ENCODE data around the gene MRPL53. TPM values are rescaled to one million over a fixed set of nuclear protein-coding genes. Genes with fewer than 3 reads are reported as not detected.

MRPL53 gene
- total and polyA plus RNA-seq, 2 experiments from 2014 or later: 18.5 to 71.0 TPM

GRCh38 chr2:74441170-74441689 is 31.2 kb downstream of the MRPL53 start:
- Histone ChIP-seq H3K9me3 (ENCODE audit: low read depth) (no peaks in the 10 kb centered on the region), H3K27me3 (replicated peaks; ENCODE audit: insufficient read depth) (no peaks in the 10 kb centered on the region), H3F3A (ENCODE audit: insufficient read depth) (0 out of 2 replicates have a peak, but pooled peaks cover 4% of the 10 kb centered on the region), H2AFZ (peak overlapping the region; percentile 86), H3K79me2 (ENCODE audit: insufficient read depth) (peaks cover 32% of the 10 kb centered on the region), H3K4me1 (ENCODE audit: insufficient read depth) (peaks cover 4% of the 10 kb centered on the region; the same call in 1 of the 2 replicates), H3K36me3 (ENCODE audit: low read depth) (no peaks in the 10 kb centered on the region), H3K27ac (no peak overlapping the region), H4K20me1 (ENCODE audit: insufficient read depth) (no peaks in the 10 kb centered on the region), H3K4me2 (ENCODE audit: unreplicated experiment) (peak overlapping the region; percentile 93), H3K9me2 (ENCODE audit: insufficient read depth) (no peaks in the 10 kb centered on the region), H3K9ac (peak overlapping the region; percentile 79; the same call in 1 of the 2 replicates), H3K4me3 (peak overlapping the region; percentile 42; the same call in 1 of the 2 replicates)
- DNase-seq: no peak
- TF ChIP-seq EZH2phosphoT487 (IDR thresholded peaks at IDR 0.05; ENCODE audit: insufficient read depth, low read depth): no peak
- no peak for TF ChIP-seq EZH2 (IDR thresholded peaks at IDR 0.05; ENCODE audit: insufficient read depth, poor library complexity, severe bottlenecking)
- WGBS, 2 experiments (ENCODE audit: low coverage in 1 of 2, low lambda C conversion rate in 2 of 2, missing lambda C conversion rate in 2 of 2): 16 to 21% methylated on average over 33 of the region's 33 CpGs
- in situ Hi-C loops (cut with MboI): no loop called here

- peak; percentile 93 for DNase-seq
- peak overlapping the region; percentile 34 for H3K27ac ChIP-seq
- peaks cover 32% of the 10 kb centered on the region for H3K79me2 ChIP-seq (ENCODE audit: insufficient read depth)
- H4K20me1 ChIP-seq (ENCODE audit: insufficient read depth): no peaks in the 10 kb centered on the region
- no peaks in the 10 kb centered on the region for H3K9me3 ChIP-seq (ENCODE audit: low read depth)
- WGBS, 2 experiments (ENCODE audit: low coverage in 1 of 2, low lambda C conversion rate in 2 of 2, missing lambda C conversion rate in 2 of 2): 8 to 14% methylated on average over 22 to 45 of the region's 45 CpGs
- peak overlapping the region; percentile 86 for H2AFZ ChIP-seq
- in situ Hi-C loops (cut with MboI): no loop called here
- H3K27me3 ChIP-seq (replicated peaks; ENCODE audit: insufficient read depth): no peaks in the 10 kb centered on the region
- H3K4me1 ChIP-seq (ENCODE audit: insufficient read depth): peaks cover 4% of the 10 kb centered on the region; the same call in 1 of the 2 replicates
- H3K9me2 ChIP-seq (ENCODE audit: insufficient read depth): no peaks in the 10 kb centered on the region
- H3F3A ChIP-seq (ENCODE audit: insufficient read depth): 0 out of 2 replicates have a peak, but pooled peaks cover 4% of the 10 kb centered on the region
- TF ChIP-seq EZH2phosphoT487 (IDR thresholded peaks at IDR 0.05; ENCODE audit: insufficient read depth, low read depth) (no peak), EZH2 (IDR thresholded peaks at IDR 0.05; ENCODE audit: insufficient read depth, poor library complexity, severe bottlenecking) (no peak)
- no peaks in the 10 kb centered on the region for H3K36me3 ChIP-seq (ENCODE audit: low read depth)
- H3K4me3 ChIP-seq: peak overlapping the region; percentile 79
- peak overlapping the region; percentile 93 for H3K4me2 ChIP-seq (ENCODE audit: unreplicated experiment)
- peak overlapping the region; percentile 79 for H3K9ac ChIP-seq
Observed at GRCh38 chr2:74440378-74441169, 31.9 kb downstream of the MRPL53 start.

- H3K36me3 ChIP-seq (ENCODE audit: low read depth): no peaks in the 10 kb centered on the region
- H3K27ac ChIP-seq: peak overlapping the region; percentile 34
- H3K9ac ChIP-seq: peak overlapping the region; percentile 79
- peak overlapping the region; percentile 79 for H3K4me3 ChIP-seq
- WGBS, 2 experiments (ENCODE audit: low coverage in 1 of 2, low lambda C conversion rate in 2 of 2, missing lambda C conversion rate in 2 of 2): 2% methylated on average over 12 to 14 of the region's 14 CpGs
- TF ChIP-seq EZH2phosphoT487 (IDR thresholded peaks at IDR 0.05; ENCODE audit: insufficient read depth, low read depth): no peak
- TF ChIP-seq EZH2 (IDR thresholded peaks at IDR 0.05; ENCODE audit: insufficient read depth, poor library complexity, severe bottlenecking): no peak
- no peaks in the 10 kb centered on the region for H4K20me1 ChIP-seq (ENCODE audit: insufficient read depth)
- 0 out of 2 replicates have a peak, but pooled peaks cover 4% of the 10 kb centered on the region for H3F3A ChIP-seq (ENCODE audit: insufficient read depth)
- no peaks in the 10 kb centered on the region for H3K9me3 ChIP-seq (ENCODE audit: low read depth)
- peaks cover 32% of the 10 kb centered on the region for H3K79me2 ChIP-seq (ENCODE audit: insufficient read depth)
- H2AFZ ChIP-seq: peak overlapping the region; percentile 86
- peak; percentile 81 for DNase-seq
- peaks cover 4% of the 10 kb centered on the region; the same call in 1 of the 2 replicates for H3K4me1 ChIP-seq (ENCODE audit: insufficient read depth)
- peak overlapping the region; percentile 93 for H3K4me2 ChIP-seq (ENCODE audit: unreplicated experiment)
- in situ Hi-C loops (cut with MboI): no loop called here
- H3K9me2 ChIP-seq (ENCODE audit: insufficient read depth): no peaks in the 10 kb centered on the region
- no peaks in the 10 kb centered on the region for H3K27me3 ChIP-seq (replicated peaks; ENCODE audit: insufficient read depth)
Observed at GRCh38 chr2:74439803-74440377, 32.6 kb downstream of the MRPL53 start.

GRCh38 chr2:74439373-74439772 is 33.1 kb downstream of the MRPL53 start:
- in situ Hi-C loops (cut with MboI): no loop called here
- DNase-seq: no peak
- Histone ChIP-seq H3K9me2 (ENCODE audit: insufficient read depth) (no peaks in the 10 kb centered on the region), H3K27me3 (replicated peaks; ENCODE audit: insufficient read depth) (no peaks in the 10 kb centered on the region), H3K9ac (peak overlapping the region; percentile 79), H3K4me2 (ENCODE audit: unreplicated experiment) (peak overlapping the region; percentile 93), H3K36me3 (ENCODE audit: low read depth) (no peaks in the 10 kb centered on the region), H3K79me2 (ENCODE audit: insufficient read depth) (peaks cover 32% of the 10 kb centered on the region), H3K27ac (peak overlapping the region; percentile 34), H2AFZ (peak overlapping the region; percentile 86), H4K20me1 (ENCODE audit: insufficient read depth) (no peaks in the 10 kb centered on the region), H3F3A (ENCODE audit: insufficient read depth) (0 out of 2 replicates have a peak, but pooled peaks cover 4% of the 10 kb centered on the region), H3K4me3 (peak overlapping the region; percentile 79), H3K4me1 (ENCODE audit: insufficient read depth) (peaks cover 4% of the 10 kb centered on the region; the same call in 1 of the 2 replicates), H3K9me3 (ENCODE audit: low read depth) (no peaks in the 10 kb centered on the region)
- TF ChIP-seq EZH2phosphoT487 (IDR thresholded peaks at IDR 0.05; ENCODE audit: insufficient read depth, low read depth): no peak
- 0 to 5% methylated on average over 3 of the region's 3 CpGs for WGBS, 2 experiments (ENCODE audit: low coverage in 1 of 2, low lambda C conversion rate in 2 of 2, missing lambda C conversion rate in 2 of 2)

All from GM23248 (cell line).